Measurements from ENCODE around the gene TSPYL6.
A peak's percentile ranks its signal among the peaks of the same experiment; 100 is the strongest.

Gene TSPYL6

GRCh38 chr2:54259413-54260240 lies 3.6 kb upstream of the TSPYL6 start:
- CTCF ChIA-PET: interaction anchor here (0.7 to 1.6 kb wide), 4 partner anchors 10 to 53 kb away, joined by 3 to 4 read pairs (median 4); no protein-coding TSS in a partner anchor
- TF ChIP-seq CTCF (IDR thresholded peaks at IDR 0.05; ENCODE audit: control extremely low read depth, extremely low read depth, low read depth, missing control alignments): no peak
- POLR2A ChIA-PET: no interaction called here
- DNase-seq (ENCODE audit: extremely low spot score): peak; percentile 29

GRCh38 chr2:54258166-54258565 lies 2.1 kb upstream of the TSPYL6 start:
- DNase-seq (ENCODE audit: extremely low spot score): no peak
- TF ChIP-seq CTCF (IDR thresholded peaks at IDR 0.05; ENCODE audit: control extremely low read depth, extremely low read depth, low read depth, missing control alignments): no peak
- CTCF ChIA-PET: no interaction called here
- POLR2A ChIA-PET: no interaction called here

- CTCF ChIA-PET: interaction anchor here (0.7 to 1.7 kb wide), 5 partner anchors 9 to 49 kb away, joined by 3 to 5 read pairs (median 3); no protein-coding TSS in a partner anchor
- POLR2A ChIA-PET: no interaction called here
- TF ChIP-seq CTCF (IDR thresholded peaks at IDR 0.05; ENCODE audit: control extremely low read depth, extremely low read depth, low read depth, missing control alignments): no peak
- DNase-seq (ENCODE audit: extremely low spot score): no peak
These were observed 569 bp downstream of the TSPYL6 start for GRCh38 chr2:54255230-54256090.

GRCh38 chr2:54254180-54254579 lies 1.8 kb downstream of the TSPYL6 start:
- POLR2A ChIA-PET: no interaction called here
- TF ChIP-seq CTCF (IDR thresholded peaks at IDR 0.05; ENCODE audit: control extremely low read depth, extremely low read depth, low read depth, missing control alignments): no peak
- CTCF ChIA-PET: interaction anchor here (0.8 to 1.7 kb wide), 4 partner anchors 10 to 48 kb away, joined by 3 to 5 read pairs (median 3); no protein-coding TSS in a partner anchor
- no peak for DNase-seq (ENCODE audit: extremely low spot score)

- ChIA-PET CTCF (no interaction called here), POLR2A (no interaction called here)
- TF ChIP-seq CTCF (IDR thresholded peaks at IDR 0.05; ENCODE audit: control extremely low read depth, extremely low read depth, low read depth, missing control alignments): no peak
- DNase-seq (ENCODE audit: extremely low spot score): no peak
These were observed 6.4 kb downstream of the TSPYL6 start for GRCh38 chr2:54249629-54250028.

- ChIA-PET CTCF (interaction anchor here (1.0 kb wide), 1 partner anchor 75 kb away, joined by 3 read pairs; no protein-coding TSS in a partner anchor), POLR2A (no interaction called here)
- TF ChIP-seq CTCF (IDR thresholded peaks at IDR 0.05; ENCODE audit: control extremely low read depth, extremely low read depth, low read depth, missing control alignments): no peak
- DNase-seq (ENCODE audit: extremely low spot score): no peak
These were observed 8.9 kb downstream of the TSPYL6 start for GRCh38 chr2:54247115-54247514.
